ENCODE results near the gene MRPL21. TPM values are rescaled to one million over a fixed set of nuclear protein-coding genes. Genes with fewer than 3 reads are reported as not detected.

MRPL21 gene
- total RNA-seq, 2 donors from 2014 or later, result 63.2 to 87.3 TPM

DNA sequence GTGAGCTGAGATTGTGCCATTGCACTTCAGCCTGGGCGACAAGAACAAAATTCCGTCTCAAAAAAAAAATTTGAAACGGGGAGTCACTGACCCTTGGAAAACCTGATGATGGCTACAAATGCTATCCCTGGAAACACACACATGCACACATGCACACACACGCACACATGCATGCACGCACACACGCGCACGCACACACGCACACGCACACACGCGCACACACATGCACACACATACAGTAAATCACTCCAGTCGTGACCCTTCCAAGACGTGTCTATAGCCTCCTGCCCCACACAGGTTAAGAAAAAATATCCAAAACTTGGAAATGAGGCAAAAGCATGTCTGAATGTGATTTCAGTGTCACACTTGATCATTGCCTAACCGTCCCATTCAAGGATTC, 55.2 kb downstream of the MRPL21 start:
- Histone ChIP-seq H3K9me3 (no peaks in the 10 kb centered on the region), H3K36me3 (no peaks in the 10 kb centered on the region), H3K4me3 (no peak overlapping the region), H3K4me1 (peaks cover 0 to 12% of the 10 kb centered on the region in 2 donors), H3K27ac (no peak overlapping the region), H3K27me3 (no peaks in the 10 kb centered on the region)
- DNase-seq (ENCODE audit: low spot score), result no peak
- TF ChIP-seq, protein P1, sequence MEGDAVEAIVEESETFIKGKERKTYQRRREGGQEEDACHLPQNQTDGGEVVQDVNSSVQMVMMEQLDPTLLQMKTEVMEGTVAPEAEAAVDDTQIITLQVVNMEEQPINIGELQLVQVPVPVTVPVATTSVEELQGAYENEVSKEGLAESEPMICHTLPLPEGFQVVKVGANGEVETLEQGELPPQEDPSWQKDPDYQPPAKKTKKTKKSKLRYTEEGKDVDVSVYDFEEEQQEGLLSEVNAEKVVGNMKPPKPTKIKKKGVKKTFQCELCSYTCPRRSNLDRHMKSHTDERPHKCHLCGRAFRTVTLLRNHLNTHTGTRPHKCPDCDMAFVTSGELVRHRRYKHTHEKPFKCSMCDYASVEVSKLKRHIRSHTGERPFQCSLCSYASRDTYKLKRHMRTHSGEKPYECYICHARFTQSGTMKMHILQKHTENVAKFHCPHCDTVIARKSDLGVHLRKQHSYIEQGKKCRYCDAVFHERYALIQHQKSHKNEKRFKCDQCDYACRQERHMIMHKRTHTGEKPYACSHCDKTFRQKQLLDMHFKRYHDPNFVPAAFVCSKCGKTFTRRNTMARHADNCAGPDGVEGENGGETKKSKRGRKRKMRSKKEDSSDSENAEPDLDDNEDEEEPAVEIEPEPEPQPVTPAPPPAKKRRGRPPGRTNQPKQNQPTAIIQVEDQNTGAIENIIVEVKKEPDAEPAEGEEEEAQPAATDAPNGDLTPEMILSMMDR (IDR thresholded peaks at IDR 0.05), result no peak

DNA sequence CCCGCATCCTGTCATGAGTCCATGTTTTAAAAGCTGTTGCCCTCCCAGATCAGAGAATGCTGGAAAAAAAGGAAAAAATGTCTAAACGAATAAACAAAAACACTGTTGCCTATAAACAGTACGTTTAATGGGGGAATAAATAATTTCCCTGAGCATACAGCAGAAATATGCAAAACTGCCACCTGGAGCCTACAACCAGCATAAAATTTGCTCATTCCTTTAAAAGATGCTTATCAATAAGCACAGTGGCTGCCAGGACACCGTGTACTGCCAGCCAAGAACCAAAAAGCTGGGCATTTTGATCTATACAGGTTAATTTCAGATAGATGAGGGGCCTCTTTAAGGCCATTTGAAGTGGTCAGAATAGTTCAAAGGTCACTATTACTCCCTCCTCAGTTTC, 56.2 kb downstream of the MRPL21 start:
- no peaks in the 10 kb centered on the region for H3K36me3 ChIP-seq
- H3K27ac ChIP-seq, result no peak overlapping the region
- H3K9me3 ChIP-seq, result no peaks in the 10 kb centered on the region
- H3K4me3 ChIP-seq, result no peak overlapping the region
- TF ChIP-seq, protein P1 (IDR thresholded peaks at IDR 0.05), result no peak
- peaks cover 0 to 23% of the 10 kb centered on the region in 2 donors for H3K4me1 ChIP-seq
- H3K27me3 ChIP-seq, result no peaks in the 10 kb centered on the region
- DNase-seq (ENCODE audit: low spot score), result no peak

DNA sequence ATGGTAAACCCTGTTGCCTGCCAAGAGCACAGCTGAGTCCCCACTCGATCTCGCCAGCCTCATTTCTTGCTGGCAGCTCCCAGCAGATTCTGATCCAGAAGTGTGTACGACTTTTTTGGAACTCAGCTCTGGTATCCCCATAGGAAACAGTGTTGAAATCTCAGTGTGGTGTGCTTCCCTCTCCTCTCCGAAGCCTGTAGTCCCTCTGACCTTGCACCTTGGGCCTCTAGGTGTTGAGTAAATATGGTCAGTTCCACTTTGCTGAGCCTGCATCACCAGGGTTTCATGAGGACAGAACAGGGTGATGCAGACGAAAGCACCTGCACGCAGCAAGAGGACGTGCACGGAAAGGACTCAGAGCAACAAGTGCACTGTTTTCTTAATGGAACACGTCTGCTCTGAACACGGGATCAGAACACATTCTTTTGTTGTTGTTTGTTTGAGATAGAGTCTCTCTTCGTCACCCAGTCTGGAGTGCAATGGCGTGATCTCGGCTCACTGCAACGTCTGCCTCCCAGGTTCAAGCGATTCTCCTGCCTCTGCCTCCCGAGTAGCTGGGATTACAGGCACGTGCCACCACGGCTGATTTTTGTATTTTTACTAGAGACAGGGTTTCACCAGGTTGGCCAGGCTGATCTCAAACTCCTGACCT, 58.2 kb downstream of the MRPL21 start:
- DNase-seq (ENCODE audit: low spot score), result no peak
- TF ChIP-seq, protein P1 (IDR thresholded peaks at IDR 0.05), result no peak
- H3K27me3 ChIP-seq, result no peaks in the 10 kb centered on the region
- H3K36me3 ChIP-seq, result no peaks in the 10 kb centered on the region
- H3K27ac ChIP-seq, result no peak overlapping the region
- no peak overlapping the region for H3K4me3 ChIP-seq
- no peaks in the 10 kb centered on the region for H3K9me3 ChIP-seq
- H3K4me1 ChIP-seq, result peaks cover 0 to 33% of the 10 kb centered on the region in 2 donors

DNA sequence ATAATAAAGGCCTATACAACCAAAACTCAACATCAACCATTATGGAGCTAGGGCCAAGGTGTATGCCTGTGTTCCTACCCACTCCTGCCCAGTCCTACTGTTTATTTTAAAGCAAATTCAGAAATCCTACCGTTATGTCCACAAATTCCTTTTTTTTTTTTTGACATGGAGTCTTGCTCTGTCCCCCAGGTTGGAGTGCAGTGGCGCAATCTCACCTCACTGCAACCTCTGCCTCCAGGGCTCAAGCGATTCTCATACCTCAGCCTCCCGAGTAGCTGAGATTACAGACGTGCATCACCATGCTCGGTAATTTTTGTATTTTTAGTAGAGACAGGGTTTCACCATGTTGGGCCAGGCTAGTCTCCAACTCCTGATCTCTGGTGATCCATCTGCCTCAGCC, 58.8 kb downstream of the MRPL21 start:
- TF ChIP-seq, protein P1 (IDR thresholded peaks at IDR 0.05), result no peak
- no peak for DNase-seq (ENCODE audit: low spot score)
- H3K27ac ChIP-seq, result peak overlapping the region in 1 of 2 donors; percentile 63
- H3K9me3 ChIP-seq, result no peaks in the 10 kb centered on the region
- no peaks in the 10 kb centered on the region for H3K27me3 ChIP-seq
- H3K4me3 ChIP-seq, result no peak overlapping the region
- H3K4me1 ChIP-seq, result peaks cover 0 to 39% of the 10 kb centered on the region in 2 donors
- H3K36me3 ChIP-seq, result no peaks in the 10 kb centered on the region

DNA sequence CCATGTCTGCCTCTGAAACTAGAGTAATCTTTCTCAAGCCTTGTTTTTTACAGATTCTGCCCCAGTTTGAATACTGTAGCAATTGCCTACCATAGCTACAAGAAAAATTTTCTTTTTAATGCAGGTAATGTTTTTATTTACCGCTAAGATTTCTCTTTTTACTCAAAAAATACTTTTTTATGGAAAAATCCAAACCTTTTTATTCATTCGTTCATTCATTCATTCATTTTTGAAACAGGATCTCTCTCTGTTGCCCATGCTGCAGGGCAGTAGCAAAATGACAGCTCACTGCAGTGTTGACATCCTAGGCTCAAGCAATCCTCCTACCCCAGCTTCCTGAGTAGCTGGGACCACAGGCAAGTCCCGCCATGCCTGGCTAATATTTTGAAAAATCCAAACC, 59.3 kb downstream of the MRPL21 start:
- peaks cover 0 to 44% of the 10 kb centered on the region in 2 donors for H3K4me1 ChIP-seq

More for the DNA sequence above, 59.3 kb downstream of the MRPL21 start:
- Histone ChIP-seq H3K36me3 (no peaks in the 10 kb centered on the region), H3K27ac (peak overlapping the region; percentile 63 to 64), H3K4me3 (peak overlapping the region in 1 of 2 donors; percentile 82), H3K9me3 (no peaks in the 10 kb centered on the region), H3K27me3 (no peaks in the 10 kb centered on the region)
- TF ChIP-seq, protein P1 (IDR thresholded peaks at IDR 0.05), result no peak
- DNase-seq (ENCODE audit: low spot score), result no peak
